Measurements from ENCODE around the gene GPT2. TPM values are rescaled to one million over a fixed set of nuclear protein-coding genes. Genes with fewer than 3 reads are reported as not detected.

Gene GPT2
- total RNA-seq, 1 experiment from 2014 or later = 68.8 TPM

GRCh38 chr16:46904471-46904870 lies 20.3 kb downstream of the GPT2 start:
- no peak for TF ChIP-seq CTCF (conservative IDR thresholded peaks at IDR 0.05)
- H2BK20ac ChIP-seq (ENCODE audit: low read depth, low read length, poor library complexity, severe bottlenecking) = no peak overlapping the region

More at GRCh38 chr16:46904471-46904870, 20.3 kb downstream of the GPT2 start:
- Histone ChIP-seq H3K4ac (ENCODE audit: low read depth, low read length) (no peak overlapping the region), H4K8ac (replicated peaks; ENCODE audit: insufficient read length, low read depth, low read length) (no peak overlapping the region), H2BK120ac (ENCODE audit: low read depth, low read length, poor library complexity, severe bottlenecking) (no peak overlapping the region), H3K56ac (ENCODE audit: insufficient read length, low read depth, low read length) (no peak overlapping the region), H3K18ac (ENCODE audit: insufficient read length, low read depth, low read length) (no peak overlapping the region), H4K20me1 (ENCODE audit: control insufficient read depth, insufficient read depth, insufficient read length) (peaks cover 4% of the 10 kb centered on the region), H2BK5ac (ENCODE audit: insufficient read length, low read length) (no peak overlapping the region), H3K14ac (ENCODE audit: insufficient read depth, low read length) (no peak overlapping the region), H3K79me2 (ENCODE audit: insufficient read depth, low read length) (no peaks in the 10 kb centered on the region), H3K9ac (ENCODE audit: extremely low read depth, insufficient read length, low read length) (no peak overlapping the region), H4K91ac (ENCODE audit: insufficient read length, low read depth, low read length) (no peak overlapping the region), H3K4me1 (ENCODE audit: insufficient read depth, low read length) (no peaks in the 10 kb centered on the region), H2BK12ac (ENCODE audit: insufficient read length, low read depth, low read length) (no peak overlapping the region), H3K79me1 (ENCODE audit: insufficient read depth, low read depth, low read length, poor library complexity, severe bottlenecking) (no peaks in the 10 kb centered on the region), H3K4me2 (ENCODE audit: insufficient read depth, insufficient read length, low read length) (no peak overlapping the region), H2BK15ac (ENCODE audit: low read depth, low read length) (no peak overlapping the region), H3K23me2 (ENCODE audit: insufficient read length, low read depth, low read length, poor library complexity, severe bottlenecking) (no peaks in the 10 kb centered on the region), H3K27me3 (ENCODE audit: insufficient read depth, low read length) (no peaks in the 10 kb centered on the region), H3T11ph (ENCODE audit: low read length) (no peak overlapping the region), H2AFZ (ENCODE audit: low read length) (no peak overlapping the region), H3K27ac (ENCODE audit: insufficient read length, low read depth, low read length) (no peak overlapping the region), H3K23ac (ENCODE audit: insufficient read length, low read depth, low read length) (no peak overlapping the region), H4K5ac (ENCODE audit: insufficient read length, low read depth, low read length) (no peak overlapping the region), H3K9me3 (ENCODE audit: control insufficient read depth, low read depth, low read length) (no peaks in the 10 kb centered on the region), H2AK5ac (ENCODE audit: insufficient read length, low read length) (no peak overlapping the region)
- peaks cover 5% of the 10 kb centered on the region in 2 experiments; a peak in 3 of 4 replicates for H3K4me1 Mint-ChIP-seq
- peaks cover 58 to 84% (median 70%) of the 10 kb centered on the region in 3 experiments for H3K36me3 Mint-ChIP-seq (ENCODE audit: insufficient read depth in 1 of 3, low read depth in 3 of 3)
- H3K9me3 Mint-ChIP-seq = no peaks in the 10 kb centered on the region; a peak in 1 of 5 replicates
- H3K4me3 Mint-ChIP-seq = no peak overlapping the region
- WGBS (ENCODE audit: extremely low coverage, insufficient read length, low lambda C conversion rate) = no CpG with 5 or more reads among the region's 3 CpGs
- H3K27me3 Mint-ChIP-seq (ENCODE audit: low read depth) = no peaks in the 10 kb centered on the region
- DNase-seq = no peak
- H3K27ac Mint-ChIP-seq = peak overlapping the region in 1 of 3 experiments; percentile 66; a peak in 2 of 7 replicates
